Smooth muscle cell (in vitro differentiated cells): Measurements from ENCODE around the gene CERK. TPM values are rescaled to one million over a fixed set of nuclear protein-coding genes. Genes with fewer than 3 reads are reported as not detected.

Experiments
- DNase-seq: peaks from one replicate; lab custom pipeline; 2025; ENCODE audit not compliant: unreplicated experiment; lab: John Stamatoyannopoulos, UW
- H2AFZ ChIP-seq: fragments of 200-600 bp; sonication (generic); 2 replicates; pipeline ENCODE4 v1.6.0; 2016; ENCODE audit warnings: antibody characterized with exemption, low read depth, mild to moderate bottlenecking
- H3F3A ChIP-seq: fragments of 200-600 bp; sonication (generic); 2 replicates; pipeline ENCODE4 v1.6.0; 2017; ENCODE audit warnings: antibody characterized with exemption, low read depth
- H3K27ac ChIP-seq: fragments of 200-600 bp; sonication (generic); 2 replicates; pipeline ENCODE4 v1.5.1; 2016; ENCODE audit warnings: low read depth, mild to moderate bottlenecking
- H3K27me3 ChIP-seq: fragments of 200-600 bp; sonication (generic); 2 replicates; pipeline ENCODE4 v1.6.1; 2016; ENCODE audit warnings: low read depth, mild to moderate bottlenecking
- H3K36me3 ChIP-seq: fragments of 200-600 bp; sonication (generic); 2 replicates; pipeline ENCODE4 v1.5.1; 2016; ENCODE audit warnings: low read depth
- H3K4me1 ChIP-seq: fragments of 200-600 bp; sonication (generic); 2 replicates; pipeline ENCODE4 v1.5.1; 2016; ENCODE audit warnings: low read depth
- H3K4me2 ChIP-seq: fragments of 200-600 bp; sonication (generic); 2 replicates; pipeline ENCODE4 v1.6.0; 2016; ENCODE audit warnings: mild to moderate bottlenecking
- H3K4me3 ChIP-seq: fragments of 200-600 bp; sonication (generic); 2 replicates; pipeline ENCODE4 v1.5.1; 2016; ENCODE audit warnings: mild to moderate bottlenecking
- H3K79me2 ChIP-seq: fragments of 200-600 bp; sonication (generic); 2 replicates; pipeline ENCODE4 v1.6.0; 2016; ENCODE audit warnings: low read depth, mild to moderate bottlenecking
- H3K9ac ChIP-seq: fragments of 200-600 bp; sonication (generic); 2 replicates; pipeline ENCODE4 v1.6.0; 2016; ENCODE audit warnings: low read depth
- H3K9me3 ChIP-seq: fragments of 200-600 bp; sonication (generic); replicated peaks from 2 replicates; pipeline ENCODE4 v1.5.1; 2016; ENCODE audit warnings: low read depth
- H4K20me1 ChIP-seq: fragments of 200-600 bp; sonication (generic); 2 replicates; pipeline ENCODE4 v1.6.0; 2016; ENCODE audit warnings: low read depth
- WGBS: methylation state at CpG from one replicate; pipeline ENCODE4 v1.1.7; 2016; ENCODE audit warnings: low lambda C conversion rate; 5-methylcytosine and 5-hydroxymethylcytosine counted together
- polyA plus RNA-seq: library from polyadenylated mRNA; unstranded; fragments of >200 nt; fragmentation: Nextera tagmentation; extraction: Ambion mirVana; gene quantifications from 2 replicates; pipeline ENCODE4 v1.2.1, GENCODE V29; 2016
- total RNA-seq: library from RNA; depleted of rRNA; stranded (reverse); fragments of >200 nt; gene quantifications from 2 replicates; pipeline ENCODE4 v1.2.3, GENCODE V29; 2014
- TF ChIP-seq, protein P1 (sequence below): fragments of 200-600 bp; sonication (generic); IDR thresholded peaks from 2 replicates; pipeline ENCODE4 v1.5.1; 2017; ENCODE audit warnings: borderline replicate concordance, mild to moderate bottlenecking, antibody characterized with exemption; ENCODE audit not compliant: insufficient read depth, poor library complexity, severe bottlenecking

CERK gene
- total and polyA plus RNA-seq, 2 experiments from 2014 or later, result 25.4 to 25.6 TPM

GRCh38 chr22:46769706-46770105 is 31.7 kb upstream of the CERK start:
- Histone ChIP-seq H3F3A (no peaks in the 10 kb centered on the region), H3K27me3 (no peaks in the 10 kb centered on the region), H2AFZ (no peak overlapping the region), H3K36me3 (no peaks in the 10 kb centered on the region), H3K4me3 (no peak overlapping the region), H3K9ac (no peak overlapping the region), H3K4me2 (no peak overlapping the region), H3K27ac (no peak overlapping the region), H4K20me1 (peaks cover 51% of the 10 kb centered on the region), H3K9me3 (no peaks in the 10 kb centered on the region), H3K79me2 (peaks cover 36% of the 10 kb centered on the region), H3K4me1 (no peaks in the 10 kb centered on the region)
- 92% methylated on average over 6 of the region's 6 CpGs for WGBS
- DNase-seq, result no peak
- TF ChIP-seq, protein P1, sequence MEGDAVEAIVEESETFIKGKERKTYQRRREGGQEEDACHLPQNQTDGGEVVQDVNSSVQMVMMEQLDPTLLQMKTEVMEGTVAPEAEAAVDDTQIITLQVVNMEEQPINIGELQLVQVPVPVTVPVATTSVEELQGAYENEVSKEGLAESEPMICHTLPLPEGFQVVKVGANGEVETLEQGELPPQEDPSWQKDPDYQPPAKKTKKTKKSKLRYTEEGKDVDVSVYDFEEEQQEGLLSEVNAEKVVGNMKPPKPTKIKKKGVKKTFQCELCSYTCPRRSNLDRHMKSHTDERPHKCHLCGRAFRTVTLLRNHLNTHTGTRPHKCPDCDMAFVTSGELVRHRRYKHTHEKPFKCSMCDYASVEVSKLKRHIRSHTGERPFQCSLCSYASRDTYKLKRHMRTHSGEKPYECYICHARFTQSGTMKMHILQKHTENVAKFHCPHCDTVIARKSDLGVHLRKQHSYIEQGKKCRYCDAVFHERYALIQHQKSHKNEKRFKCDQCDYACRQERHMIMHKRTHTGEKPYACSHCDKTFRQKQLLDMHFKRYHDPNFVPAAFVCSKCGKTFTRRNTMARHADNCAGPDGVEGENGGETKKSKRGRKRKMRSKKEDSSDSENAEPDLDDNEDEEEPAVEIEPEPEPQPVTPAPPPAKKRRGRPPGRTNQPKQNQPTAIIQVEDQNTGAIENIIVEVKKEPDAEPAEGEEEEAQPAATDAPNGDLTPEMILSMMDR, result no peak

- Histone ChIP-seq H3K9me3 (no peaks in the 10 kb centered on the region), H3K4me3 (no peak overlapping the region), H3K27me3 (no peaks in the 10 kb centered on the region), H3K9ac (no peak overlapping the region), H2AFZ (no peak overlapping the region), H3K4me2 (no peak overlapping the region), H3K36me3 (no peaks in the 10 kb centered on the region), H3K79me2 (peaks cover 37% of the 10 kb centered on the region), H3K27ac (no peak overlapping the region), H3F3A (no peaks in the 10 kb centered on the region), H3K4me1 (no peaks in the 10 kb centered on the region), H4K20me1 (peaks cover 47% of the 10 kb centered on the region)
- TF ChIP-seq, protein P1, result no peak
- DNase-seq, result no peak
- WGBS, result 94% methylated on average over 17 of the region's 17 CpGs
Measured at GRCh38 chr22:46769191-46769675, 31.2 kb upstream of the CERK start.

DNA sequence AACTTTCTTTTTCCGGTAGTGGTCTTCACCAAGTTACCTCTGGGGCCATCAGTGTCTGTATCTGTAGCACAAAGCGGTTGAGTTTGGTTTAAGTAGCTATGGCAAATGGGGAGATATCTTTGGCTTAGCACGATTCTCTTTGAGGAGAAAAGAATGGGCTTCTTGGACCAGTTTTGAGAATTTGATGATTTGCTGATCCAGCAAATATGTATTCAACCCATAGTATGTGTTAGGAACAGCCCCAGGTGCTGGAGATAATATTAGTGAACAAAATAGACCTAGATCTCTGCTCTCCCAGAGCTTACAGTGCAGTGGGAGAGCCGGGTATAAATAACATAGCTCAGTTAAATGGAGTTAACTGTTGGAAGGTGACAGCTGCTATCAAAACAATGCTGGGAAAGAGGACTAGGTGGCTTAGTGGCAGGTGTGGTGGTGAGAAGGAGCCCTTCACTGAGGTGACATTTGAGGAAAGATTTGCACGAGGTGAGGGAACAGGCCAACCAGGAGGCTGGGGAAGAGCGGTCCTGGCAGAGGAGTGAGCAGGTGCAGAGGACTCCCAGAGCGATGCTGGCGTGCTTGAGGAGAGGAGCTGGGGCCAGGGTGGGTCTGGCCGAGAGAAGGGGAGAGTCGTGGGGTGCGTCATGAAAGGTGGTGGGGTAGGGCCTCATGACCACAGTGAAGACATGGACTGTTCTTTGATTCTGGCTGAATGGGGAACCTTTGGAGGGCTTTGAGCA is 29.4 kb upstream of the CERK start:
- Histone ChIP-seq H3K4me2 (no peak overlapping the region), H3F3A (no peaks in the 10 kb centered on the region), H2AFZ (no peak overlapping the region), H3K4me3 (no peak overlapping the region), H3K27me3 (no peaks in the 10 kb centered on the region), H3K36me3 (no peaks in the 10 kb centered on the region), H4K20me1 (peaks cover 33% of the 10 kb centered on the region), H3K27ac (no peak overlapping the region), H3K79me2 (peaks cover 53% of the 10 kb centered on the region), H3K9me3 (no peaks in the 10 kb centered on the region), H3K4me1 (peaks cover 8% of the 10 kb centered on the region), H3K9ac (no peak overlapping the region)
- no peak for DNase-seq
- TF ChIP-seq, protein P1, result no peak
- 97% methylated on average over 11 of the region's 11 CpGs for WGBS

DNA sequence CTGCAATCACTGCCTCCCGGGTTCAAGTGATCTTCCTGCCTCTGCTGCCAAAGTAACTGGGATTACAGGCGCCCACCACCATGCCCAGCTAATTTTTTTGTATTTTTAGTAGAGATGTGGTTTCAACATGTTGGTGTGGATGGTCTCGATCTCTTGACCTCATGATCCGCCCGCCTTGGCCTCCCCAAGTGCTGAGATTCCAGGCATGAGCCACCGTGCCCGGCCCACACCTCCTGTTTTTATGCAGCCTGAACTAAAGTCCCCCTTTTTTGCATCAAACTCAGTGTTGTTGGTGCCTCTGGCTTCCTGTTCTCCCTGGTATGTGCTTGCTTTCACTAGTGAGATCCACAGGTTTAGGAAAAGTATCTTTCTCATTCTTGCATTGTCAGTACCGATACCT is 28.6 kb upstream of the CERK start:
- TF ChIP-seq, protein P1, result no peak
- over 99% methylated on average over 8 of the region's 8 CpGs for WGBS
- Histone ChIP-seq H3K4me1 (peaks cover 10% of the 10 kb centered on the region), H3K36me3 (no peaks in the 10 kb centered on the region), H3K27ac (no peak overlapping the region), H2AFZ (no peak overlapping the region), H3F3A (no peaks in the 10 kb centered on the region), H4K20me1 (peaks cover 33% of the 10 kb centered on the region), H3K9ac (no peak overlapping the region), H3K9me3 (no peaks in the 10 kb centered on the region), H3K4me3 (no peak overlapping the region), H3K4me2 (no peak overlapping the region), H3K79me2 (peaks cover 59% of the 10 kb centered on the region), H3K27me3 (no peaks in the 10 kb centered on the region)
- DNase-seq, result no peak
